GM18909 (cell line): ENCODE measurements around the gene JMJD6.
"Not testable (repeated sequence)": the region's sequence is repeated elsewhere in the genome, so short reads cannot be mapped to it uniquely, and the experiment has no call there.

Source experiments
- ATAC-seq: cut with Tn5 transposase; IDR thresholded peaks from one replicate; pipeline ENCODE4 v1.9.1; 2021; ENCODE audit warnings: mild to moderate bottlenecking; ENCODE audit not compliant: unreplicated experiment, poor library complexity

Gene JMJD6

GRCh38 chr17:76700617-76701470, 25.6 kb downstream of the JMJD6 start:
- ATAC-seq, result no peak

GRCh38 chr17:76700270-76700616, 26.2 kb downstream of the JMJD6 start:
- no peak for ATAC-seq

DNA sequence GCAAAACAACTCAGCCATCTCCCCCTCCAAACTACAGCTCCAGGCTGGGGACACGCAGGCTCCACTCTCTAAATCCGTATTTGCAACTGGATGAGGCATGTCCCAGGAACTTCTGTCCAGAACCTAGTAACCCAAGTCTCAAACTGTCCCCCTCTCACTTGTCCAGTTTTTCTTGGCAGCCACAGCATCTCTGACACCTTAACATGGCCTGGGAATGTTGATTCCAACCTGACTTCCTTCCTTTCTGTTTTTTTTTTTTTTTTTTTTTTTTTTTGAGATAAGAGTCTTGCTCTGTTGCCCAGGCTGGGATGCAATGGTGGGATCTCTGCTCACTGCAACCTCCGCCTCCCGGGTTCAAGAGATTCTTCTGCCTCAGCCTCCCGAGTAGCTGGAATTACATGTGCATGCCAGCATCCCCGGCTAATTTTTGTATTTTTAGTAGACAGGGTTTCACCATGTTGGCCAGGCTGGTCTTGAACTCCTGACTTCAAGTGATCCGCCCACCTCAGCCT, 27.9 kb downstream of the JMJD6 start:
- ATAC-seq, result not testable (repeated sequence)

- ATAC-seq, result no peak
These were observed 28.5 kb downstream of the JMJD6 start for GRCh38 chr17:76697702-76698465.

GRCh38 chr17:76696763-76697701, 29.4 kb downstream of the JMJD6 start:
- peak; percentile 55 for ATAC-seq

DNA sequence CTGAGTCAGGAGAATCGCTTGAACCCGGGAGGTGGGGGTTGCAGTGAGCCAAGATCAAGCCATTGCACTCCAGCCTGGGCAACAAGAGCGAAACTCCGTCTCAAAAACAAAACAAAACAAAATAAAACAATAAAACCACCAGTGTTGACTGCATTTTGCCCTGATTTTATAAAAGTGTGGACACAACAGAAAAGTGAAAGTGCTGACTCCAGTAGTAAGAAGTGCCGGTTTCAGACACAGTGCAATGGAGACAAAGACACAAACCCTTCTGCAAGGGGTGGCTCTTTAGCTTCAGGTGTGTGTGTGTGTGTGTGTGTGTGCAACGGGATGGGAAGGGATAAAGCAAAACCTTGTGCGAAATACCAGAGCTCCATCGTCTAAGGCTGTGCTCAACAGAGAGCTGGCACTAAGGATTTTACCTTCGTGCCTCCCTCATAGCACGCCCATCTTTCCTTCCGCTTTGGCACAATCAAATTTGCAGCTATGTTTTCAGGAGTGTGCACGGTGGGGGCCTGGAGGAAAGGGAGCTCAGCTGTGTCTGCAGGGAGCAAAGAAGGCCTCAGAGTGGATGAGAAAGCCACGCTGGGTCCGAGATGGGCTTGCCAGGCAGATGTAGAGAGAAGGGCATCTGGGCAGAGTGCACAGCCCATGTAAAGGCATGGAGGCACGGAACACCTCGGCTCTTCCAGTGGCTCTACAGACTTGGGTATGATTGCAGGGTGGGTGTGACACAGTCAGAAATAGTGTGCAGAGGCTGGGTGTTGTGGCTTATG, 31.2 kb downstream of the JMJD6 start:
- no peak for ATAC-seq

DNA sequence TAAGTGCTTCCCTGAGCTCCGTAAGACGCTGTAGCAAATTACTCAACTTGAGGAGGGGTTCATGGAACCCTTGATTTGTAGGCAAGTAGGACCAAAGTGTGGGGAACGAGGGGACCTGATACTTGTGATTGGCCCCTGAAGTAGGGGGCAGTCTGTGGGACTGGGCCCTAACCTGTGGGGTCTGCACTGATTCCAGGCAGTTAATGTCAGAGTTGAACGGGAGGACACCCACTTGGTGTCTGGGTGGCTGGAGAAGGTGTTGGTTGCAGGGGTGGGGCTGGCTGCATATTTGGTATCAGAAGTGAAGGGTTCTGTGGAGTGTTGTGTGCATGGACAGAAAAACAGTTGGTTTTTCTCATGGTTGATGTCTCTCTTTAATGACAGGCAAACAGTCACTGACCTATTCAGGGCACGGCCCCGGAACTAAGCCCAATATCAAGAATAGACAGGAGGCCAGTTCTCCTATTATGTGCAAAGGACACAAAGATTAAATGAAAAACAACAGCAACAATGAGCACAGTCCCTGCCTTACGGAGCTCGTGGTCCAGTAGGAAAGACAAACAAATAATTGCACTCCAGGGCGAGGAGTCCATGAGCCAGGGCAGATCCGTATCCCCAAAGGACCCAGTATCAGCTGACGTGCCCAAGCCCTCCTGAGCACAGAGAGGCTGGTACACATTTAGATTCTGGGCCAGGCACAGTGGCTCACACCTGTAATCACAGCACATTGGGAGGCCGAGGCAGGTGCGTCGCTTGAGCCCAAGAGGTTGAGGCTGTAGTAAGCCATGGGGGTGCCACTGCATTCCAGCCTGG, 34.8 kb downstream of the JMJD6 start:
- no peak for ATAC-seq

GRCh38 chr17:76690596-76691280, 35.7 kb downstream of the JMJD6 start:
- ATAC-seq, result no peak

- no peak for ATAC-seq
These were observed 36.5 kb downstream of the JMJD6 start for GRCh38 chr17:76689859-76690258.

DNA sequence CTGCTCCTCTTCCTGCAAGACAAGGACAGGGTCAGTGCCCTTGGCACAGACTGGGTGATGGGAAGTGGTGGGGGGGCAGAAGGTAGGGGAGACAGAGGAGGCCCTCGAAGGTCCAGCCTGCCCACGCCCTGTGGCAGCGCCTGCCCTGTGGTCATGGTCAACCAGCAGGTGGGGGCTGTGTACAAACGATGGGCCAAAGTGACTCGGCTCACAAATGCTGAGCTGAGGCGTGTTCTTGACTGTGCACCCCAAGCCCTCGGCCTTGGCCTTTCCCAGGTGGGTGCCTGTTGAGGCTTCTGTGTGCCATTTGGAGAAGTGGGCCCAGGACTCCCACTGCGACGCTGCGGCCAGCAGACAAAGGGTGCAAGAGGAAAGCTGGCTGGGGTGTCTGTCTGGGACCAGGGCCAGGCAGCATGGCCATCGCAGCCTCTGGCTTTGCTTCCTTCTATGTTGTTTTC, 38.2 kb downstream of the JMJD6 start:
- ATAC-seq, result no peak

- no peak for ATAC-seq
These were observed 38.9 kb downstream of the JMJD6 start for GRCh38 chr17:76687298-76688164.

GRCh38 chr17:76686538-76687297, 39.7 kb downstream of the JMJD6 start:
- ATAC-seq, result no peak

DNA sequence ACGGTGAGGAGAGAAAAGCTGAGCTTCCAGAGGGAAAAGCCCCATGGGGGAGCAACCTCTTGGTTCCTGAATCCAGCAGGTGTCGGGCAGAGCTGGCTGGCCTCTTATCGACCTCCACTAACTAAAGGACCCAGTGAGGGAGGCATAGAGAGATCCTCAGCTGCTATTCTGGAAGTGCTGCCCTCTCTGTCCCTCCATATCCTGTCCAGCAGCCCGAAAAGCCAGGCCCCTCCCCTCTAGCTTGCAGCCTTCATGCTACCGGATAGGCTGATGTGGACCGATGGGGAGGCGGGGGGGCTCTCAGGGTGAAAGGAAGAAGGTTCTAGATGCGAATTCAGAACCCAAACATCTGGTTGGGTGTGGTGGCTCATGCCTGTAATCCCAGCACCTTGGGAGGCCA, 40.6 kb downstream of the JMJD6 start:
- no peak for ATAC-seq

- no peak for ATAC-seq
These were observed 41.0 kb downstream of the JMJD6 start for GRCh38 chr17:76685366-76685765.

GRCh38 chr17:76684756-76685155, 41.6 kb downstream of the JMJD6 start:
- no peak for ATAC-seq

DNA sequence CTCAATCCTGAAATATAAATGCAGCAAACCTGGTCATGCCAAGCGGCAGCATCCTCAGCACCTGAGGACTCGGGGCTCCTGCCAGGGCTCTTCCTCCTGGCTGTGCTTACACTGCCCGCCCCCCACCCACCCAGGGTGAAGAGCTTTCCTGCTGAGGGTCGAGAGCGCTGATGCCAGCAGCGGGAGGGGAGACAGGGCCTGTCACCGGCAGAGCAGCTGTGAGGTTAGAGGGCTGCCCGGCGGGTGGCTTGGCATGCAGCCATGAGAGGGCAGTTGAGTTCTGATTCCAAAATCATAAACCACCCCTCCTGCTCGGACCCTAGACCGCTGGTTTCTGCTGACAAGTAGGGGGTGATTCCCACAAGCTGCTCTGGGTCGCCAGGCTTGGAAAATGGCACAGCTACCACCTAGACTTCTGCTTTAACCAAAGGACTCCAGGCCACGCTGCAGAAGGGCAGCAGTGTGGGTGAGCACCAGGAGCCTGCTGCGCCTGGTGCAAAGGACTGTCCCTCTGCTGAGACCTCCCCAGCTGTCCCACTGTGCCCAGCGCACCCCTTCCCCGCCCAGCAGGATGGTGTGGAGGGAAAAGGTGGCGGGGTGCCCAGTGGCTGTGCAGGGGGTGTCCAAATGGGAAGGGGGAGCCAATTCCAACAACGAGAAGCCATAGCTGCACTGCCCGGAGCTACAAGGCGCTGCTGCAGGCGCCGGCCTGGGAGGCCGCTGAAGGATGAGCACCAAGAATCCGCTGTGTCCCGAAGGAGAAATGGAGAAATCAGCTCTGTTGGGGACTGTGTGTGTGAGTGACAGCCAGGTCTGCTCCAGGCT, 42.3 kb downstream of the JMJD6 start:
- ATAC-seq, result no peak
